ENCODE measurements around the gene SLC25A15. TPM values are rescaled to one million over a fixed set of nuclear protein-coding genes. Genes with fewer than 3 reads are reported as not detected.

Gene SLC25A15
- total RNA-seq, 2 donors from 2014 or later, result 23.2 to 36.9 TPM

DNA sequence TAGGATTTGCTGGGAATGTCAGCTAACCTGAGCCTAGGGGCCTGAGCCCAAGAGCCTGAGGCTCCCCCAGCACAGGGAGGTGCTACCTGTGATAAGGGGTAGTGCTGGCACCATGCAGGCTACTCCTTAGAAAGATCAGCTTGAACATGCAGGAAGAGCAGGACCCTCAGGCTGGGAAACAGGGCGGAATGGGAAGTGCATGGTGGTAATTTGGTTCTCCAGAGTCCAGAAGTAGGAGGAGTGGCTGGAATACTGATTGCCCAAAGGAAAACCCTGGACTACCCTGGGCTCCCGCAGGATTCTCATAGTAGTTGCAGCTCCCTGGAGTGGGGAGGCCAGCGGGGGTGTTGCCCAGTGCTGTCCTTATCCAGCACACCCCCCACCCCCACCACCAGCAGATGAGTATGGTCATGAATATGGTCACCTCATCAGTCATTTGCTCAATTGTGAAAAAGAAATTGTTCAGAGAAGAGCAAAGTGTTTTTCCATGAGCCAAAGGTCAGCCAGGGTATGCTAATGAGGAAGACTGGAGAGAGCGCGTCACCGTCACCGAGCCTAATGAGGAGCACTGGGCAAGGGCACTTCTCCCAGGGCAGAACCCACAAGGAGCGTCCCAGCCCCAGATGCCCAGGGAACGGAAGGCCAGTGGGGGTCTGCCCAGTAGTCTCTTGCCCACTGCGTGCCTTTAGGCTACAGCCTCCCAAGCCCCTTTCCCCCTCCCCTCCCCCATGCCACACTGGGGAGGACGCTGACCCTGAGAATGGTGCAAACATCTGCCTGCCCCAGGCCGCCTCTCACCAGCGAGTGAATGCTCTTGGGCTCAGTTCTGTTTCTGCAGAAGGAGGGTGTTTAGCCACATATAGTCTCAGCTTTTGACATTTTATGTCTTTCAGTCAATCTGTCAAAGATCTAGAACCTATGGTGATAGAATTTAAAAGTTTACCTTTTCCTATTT lies 5.3 kb downstream of the SLC25A15 start:
- DNase-seq, result no peak
- Histone ChIP-seq H3K9ac (ENCODE audit: extremely low read depth, low read length, poor library complexity, severe bottlenecking) (no peak overlapping the region), H3K27me3 (ENCODE audit: control insufficient read depth, insufficient read depth, low read length, poor library complexity, severe bottlenecking) (no peaks in the 10 kb centered on the region), H3K9me3 (ENCODE audit: control insufficient read depth, low read length) (no peaks in the 10 kb centered on the region), H3K4me1 (ENCODE audit: control insufficient read depth, insufficient read depth, low read length) (no peaks in the 10 kb centered on the region), H3K4me3 (ENCODE audit: low read length) (no peak overlapping the region), H3K27ac (ENCODE audit: low read depth, low read length) (no peak overlapping the region), H3K36me3 (ENCODE audit: control insufficient read depth, insufficient read depth, low read length) (peaks cover 19% of the 10 kb centered on the region)
- Mint-ChIP-seq H3K27me3 (ENCODE audit: insufficient read depth) (no peaks in the 10 kb centered on the region), H3K27ac (no peak overlapping the region), H3K36me3 (ENCODE audit: low read depth) (peaks cover 47% of the 10 kb centered on the region), H3K4me3 (no peak overlapping the region), H3K4me1 (no peaks in the 10 kb centered on the region), H3K9me3 (no peaks in the 10 kb centered on the region)
- TF ChIP-seq, protein P1, sequence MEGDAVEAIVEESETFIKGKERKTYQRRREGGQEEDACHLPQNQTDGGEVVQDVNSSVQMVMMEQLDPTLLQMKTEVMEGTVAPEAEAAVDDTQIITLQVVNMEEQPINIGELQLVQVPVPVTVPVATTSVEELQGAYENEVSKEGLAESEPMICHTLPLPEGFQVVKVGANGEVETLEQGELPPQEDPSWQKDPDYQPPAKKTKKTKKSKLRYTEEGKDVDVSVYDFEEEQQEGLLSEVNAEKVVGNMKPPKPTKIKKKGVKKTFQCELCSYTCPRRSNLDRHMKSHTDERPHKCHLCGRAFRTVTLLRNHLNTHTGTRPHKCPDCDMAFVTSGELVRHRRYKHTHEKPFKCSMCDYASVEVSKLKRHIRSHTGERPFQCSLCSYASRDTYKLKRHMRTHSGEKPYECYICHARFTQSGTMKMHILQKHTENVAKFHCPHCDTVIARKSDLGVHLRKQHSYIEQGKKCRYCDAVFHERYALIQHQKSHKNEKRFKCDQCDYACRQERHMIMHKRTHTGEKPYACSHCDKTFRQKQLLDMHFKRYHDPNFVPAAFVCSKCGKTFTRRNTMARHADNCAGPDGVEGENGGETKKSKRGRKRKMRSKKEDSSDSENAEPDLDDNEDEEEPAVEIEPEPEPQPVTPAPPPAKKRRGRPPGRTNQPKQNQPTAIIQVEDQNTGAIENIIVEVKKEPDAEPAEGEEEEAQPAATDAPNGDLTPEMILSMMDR (conservative IDR thresholded peaks at IDR 0.05), result no peak
- WGBS, 2 experiments (ENCODE audit: insufficient coverage in 1 of 2, insufficient read length in 1 of 2), result 84 to 91% methylated on average over 5 to 13 of the region's 13 CpGs

DNA sequence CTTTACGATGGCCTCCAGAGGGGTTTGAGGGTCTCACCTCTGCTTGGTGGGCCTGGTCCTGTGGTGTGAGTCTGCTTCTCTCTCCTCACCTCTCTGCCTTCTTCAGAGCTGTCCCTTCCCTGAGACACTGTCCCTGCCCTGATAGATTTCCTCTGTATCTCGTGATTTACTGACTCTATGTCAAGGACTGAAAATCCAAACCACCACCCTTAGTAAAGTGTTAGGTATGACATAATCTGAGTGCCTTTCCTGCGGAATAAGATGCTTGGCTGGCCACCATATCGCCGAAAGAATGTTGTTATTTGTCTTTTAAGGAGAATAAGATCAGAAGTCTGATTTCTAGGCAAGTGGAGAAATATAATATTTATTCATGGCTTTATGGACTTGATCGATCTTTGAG lies 7.2 kb downstream of the SLC25A15 start:
- Histone ChIP-seq H3K4me3 (ENCODE audit: low read length) (no peak overlapping the region), H3K27me3 (ENCODE audit: control insufficient read depth, insufficient read depth, low read length, poor library complexity, severe bottlenecking) (no peaks in the 10 kb centered on the region), H3K27ac (ENCODE audit: low read depth, low read length) (no peak overlapping the region), H3K4me1 (ENCODE audit: control insufficient read depth, insufficient read depth, low read length) (no peaks in the 10 kb centered on the region), H3K36me3 (ENCODE audit: control insufficient read depth, insufficient read depth, low read length) (peaks cover 24% of the 10 kb centered on the region), H3K9me3 (ENCODE audit: control insufficient read depth, low read length) (no peaks in the 10 kb centered on the region), H3K9ac (ENCODE audit: extremely low read depth, low read length, poor library complexity, severe bottlenecking) (no peak overlapping the region)
- Mint-ChIP-seq H3K27ac (no peak overlapping the region), H3K4me3 (no peak overlapping the region), H3K9me3 (no peaks in the 10 kb centered on the region), H3K27me3 (ENCODE audit: insufficient read depth) (no peaks in the 10 kb centered on the region), H3K36me3 (ENCODE audit: low read depth) (peaks cover 60% of the 10 kb centered on the region), H3K4me1 (no peaks in the 10 kb centered on the region)
- no peak for DNase-seq
- TF ChIP-seq, protein P1 (conservative IDR thresholded peaks at IDR 0.05), result no peak
- 94 to 100% methylated on average over 4 to 6 of the region's 6 CpGs for WGBS, 2 experiments (ENCODE audit: insufficient coverage in 1 of 2, insufficient read length in 1 of 2)

DNA sequence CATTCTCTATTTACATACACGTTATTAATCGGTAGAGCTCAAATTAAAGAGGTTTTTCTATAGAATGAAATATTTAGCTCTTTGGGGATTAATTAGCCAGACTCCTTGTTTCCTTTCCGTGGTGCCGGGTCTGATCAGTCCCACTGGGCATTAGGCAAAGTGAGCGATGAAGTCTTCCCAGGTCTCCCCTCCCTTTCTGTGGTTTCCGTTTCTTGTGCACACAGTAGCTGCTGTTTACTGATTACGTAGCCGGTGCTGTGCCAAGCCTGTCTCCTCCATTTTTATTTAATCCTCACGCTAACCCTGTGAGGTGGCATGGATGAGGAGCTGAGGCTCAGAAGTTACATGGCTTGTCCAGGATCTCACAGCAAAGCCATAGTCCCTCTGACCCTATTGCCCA lies 9.0 kb downstream of the SLC25A15 start:
- Mint-ChIP-seq H3K27ac (no peak overlapping the region), H3K27me3 (ENCODE audit: insufficient read depth) (no peaks in the 10 kb centered on the region), H3K4me1 (no peaks in the 10 kb centered on the region), H3K9me3 (no peaks in the 10 kb centered on the region), H3K36me3 (ENCODE audit: low read depth) (peaks cover 72% of the 10 kb centered on the region), H3K4me3 (no peak overlapping the region)
- no peaks in the 10 kb centered on the region for H3K27me3 ChIP-seq (ENCODE audit: control insufficient read depth, insufficient read depth, low read length, poor library complexity, severe bottlenecking)
- WGBS, 2 experiments (ENCODE audit: insufficient coverage in 1 of 2, insufficient read length in 1 of 2), result 97% methylated on average over 7 to 8 of the region's 9 CpGs
- no peak for DNase-seq
- H3K4me1 ChIP-seq (ENCODE audit: control insufficient read depth, insufficient read depth, low read length), result no peaks in the 10 kb centered on the region
- H3K27ac ChIP-seq (ENCODE audit: low read depth, low read length), result no peak overlapping the region
- no peaks in the 10 kb centered on the region for H3K9me3 ChIP-seq (ENCODE audit: control insufficient read depth, low read length)
- TF ChIP-seq, protein P1 (conservative IDR thresholded peaks at IDR 0.05), result no peak
- H3K9ac ChIP-seq (ENCODE audit: extremely low read depth, low read length, poor library complexity, severe bottlenecking), result no peak overlapping the region
- H3K4me3 ChIP-seq (ENCODE audit: low read length), result no peak overlapping the region
- peaks cover 28% of the 10 kb centered on the region for H3K36me3 ChIP-seq (ENCODE audit: control insufficient read depth, insufficient read depth, low read length)
